Tibial artery (tissue), 4 donors: ENCODE data around the gene SERPINB7.

Experiments
- DNase-seq, 2 donors: peaks; one replicate each; pipeline ENCODE4 v3.0.0-alpha.2; 2019
- H3K27ac ChIP-seq, 2 donors: fragments of 200-600 bp; sonication (generic) in 1 of 2; 1 replicate in 1 of 2; 2 replicates in 1 of 2; pipeline ENCODE4 v1.5.1; 2018 to 2019; ENCODE audit warnings: mild to moderate bottlenecking in 1 of 2
- H3K27me3 ChIP-seq, 2 donors: fragments of 200-600 bp; sonication (generic) in 1 of 2; one replicate each; pipeline versions ENCODE4 v1.5.1 to v1.6.0; 2016 to 2019
- H3K36me3 ChIP-seq, 3 donors: fragments of 200-600 bp; sonication (generic) in 2 of 3; one replicate each; pipeline ENCODE4 v1.5.1; 2016 to 2019; ENCODE audit warnings: mild to moderate bottlenecking in 2 of 3
- H3K4me1 ChIP-seq, 4 donors: fragments of 200-600 bp; sonication (generic) in 2 of 4; 1 replicate in 3 of 4; 2 replicates in 1 of 4; pipeline ENCODE4 v1.5.1; 2016 to 2019
- H3K4me3 ChIP-seq, 2 donors: fragments of 200-600 bp; sonication (generic) in 1 of 2; 1 replicate in 1 of 2; 2 replicates in 1 of 2; pipeline ENCODE4 v1.5.1; 2018 to 2019; ENCODE audit warnings: mild to moderate bottlenecking in 2 of 2
- H3K9me3 ChIP-seq, 3 donors: fragments of 200-600 bp; sonication (generic) in 1 of 3; one replicate each; pipeline ENCODE4 v1.5.1; 2016 to 2019
- intact Hi-C: fragments of 100-400 bp; cut with DNase I; formaldehyde crosslinking; loops from one replicate; pipeline ENCODE4 v1.15.0; 2023; ENCODE audit warnings: low total_unique reads
- TF ChIP-seq, protein P1 (sequence below), 2 experiments: fragments of 200-600 bp in 1 of 2; fragments of 450-650 bp in 1 of 2; IDR thresholded peaks; one replicate each; pipeline ENCODE4 v1.5.1; 2017 to 2019; ENCODE audit warnings: antibody characterized with exemption in 2 of 2, mild to moderate bottlenecking in 1 of 2, moderate library complexity in 1 of 2

The SERPINB7 gene

DNA sequence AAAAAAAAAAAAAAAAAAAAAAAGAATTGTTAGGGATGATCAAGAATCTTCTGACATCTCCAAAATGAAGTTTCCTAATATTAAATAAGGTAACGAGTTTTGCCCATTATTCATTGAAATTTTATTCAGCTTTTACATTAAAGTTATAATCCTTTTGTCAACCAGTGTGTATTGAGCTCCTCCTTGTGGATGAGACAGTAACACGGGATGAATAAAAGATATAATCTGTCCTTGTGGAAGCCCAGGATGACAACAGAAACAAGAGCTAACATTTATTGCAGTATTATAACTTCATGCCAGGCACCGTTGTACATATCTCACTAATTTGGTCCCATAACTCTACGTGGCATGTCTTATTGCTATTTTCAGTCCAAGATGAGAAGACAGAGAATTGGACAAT, 33.4 kb upstream of the SERPINB7 start:
- no peaks in the 10 kb centered on the region for H3K4me1 ChIP-seq
- no peak overlapping the region for H3K27ac ChIP-seq
- H3K27me3 ChIP-seq = no peaks in the 10 kb centered on the region
- no peak for DNase-seq
- no peaks in the 10 kb centered on the region for H3K9me3 ChIP-seq
- TF ChIP-seq, protein P1, sequence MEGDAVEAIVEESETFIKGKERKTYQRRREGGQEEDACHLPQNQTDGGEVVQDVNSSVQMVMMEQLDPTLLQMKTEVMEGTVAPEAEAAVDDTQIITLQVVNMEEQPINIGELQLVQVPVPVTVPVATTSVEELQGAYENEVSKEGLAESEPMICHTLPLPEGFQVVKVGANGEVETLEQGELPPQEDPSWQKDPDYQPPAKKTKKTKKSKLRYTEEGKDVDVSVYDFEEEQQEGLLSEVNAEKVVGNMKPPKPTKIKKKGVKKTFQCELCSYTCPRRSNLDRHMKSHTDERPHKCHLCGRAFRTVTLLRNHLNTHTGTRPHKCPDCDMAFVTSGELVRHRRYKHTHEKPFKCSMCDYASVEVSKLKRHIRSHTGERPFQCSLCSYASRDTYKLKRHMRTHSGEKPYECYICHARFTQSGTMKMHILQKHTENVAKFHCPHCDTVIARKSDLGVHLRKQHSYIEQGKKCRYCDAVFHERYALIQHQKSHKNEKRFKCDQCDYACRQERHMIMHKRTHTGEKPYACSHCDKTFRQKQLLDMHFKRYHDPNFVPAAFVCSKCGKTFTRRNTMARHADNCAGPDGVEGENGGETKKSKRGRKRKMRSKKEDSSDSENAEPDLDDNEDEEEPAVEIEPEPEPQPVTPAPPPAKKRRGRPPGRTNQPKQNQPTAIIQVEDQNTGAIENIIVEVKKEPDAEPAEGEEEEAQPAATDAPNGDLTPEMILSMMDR (IDR thresholded peaks at IDR 0.05) = no peak
- no peak overlapping the region for H3K4me3 ChIP-seq
- intact Hi-C loops = no loop called here
- no peaks in the 10 kb centered on the region for H3K36me3 ChIP-seq

DNA sequence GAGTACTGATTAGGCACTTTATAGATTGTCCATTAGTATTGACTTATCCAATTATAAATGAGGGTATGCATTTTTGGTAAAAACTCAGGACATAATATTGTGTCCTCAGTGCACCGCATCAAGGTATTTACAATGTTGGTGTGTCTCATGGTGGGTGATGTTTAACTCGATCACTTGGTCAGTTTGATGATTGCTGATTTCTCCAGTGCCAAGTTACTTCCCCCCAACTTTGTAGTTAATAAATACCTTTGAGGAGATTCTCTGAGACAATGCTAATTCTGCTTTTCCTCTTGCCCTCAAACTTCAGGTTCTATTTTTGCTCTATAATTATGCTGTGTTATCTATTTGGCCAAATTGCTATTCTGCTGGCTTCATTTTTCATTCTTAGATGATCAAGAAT, 28.2 kb upstream of the SERPINB7 start:
- Histone ChIP-seq H3K36me3 (no peaks in the 10 kb centered on the region), H3K4me3 (no peak overlapping the region), H3K4me1 (no peaks in the 10 kb centered on the region), H3K27ac (no peak overlapping the region), H3K27me3 (no peaks in the 10 kb centered on the region), H3K9me3 (no peaks in the 10 kb centered on the region)
- intact Hi-C loops = no loop called here
- TF ChIP-seq, protein P1 (IDR thresholded peaks at IDR 0.05) = no peak
- no peak for DNase-seq

DNA sequence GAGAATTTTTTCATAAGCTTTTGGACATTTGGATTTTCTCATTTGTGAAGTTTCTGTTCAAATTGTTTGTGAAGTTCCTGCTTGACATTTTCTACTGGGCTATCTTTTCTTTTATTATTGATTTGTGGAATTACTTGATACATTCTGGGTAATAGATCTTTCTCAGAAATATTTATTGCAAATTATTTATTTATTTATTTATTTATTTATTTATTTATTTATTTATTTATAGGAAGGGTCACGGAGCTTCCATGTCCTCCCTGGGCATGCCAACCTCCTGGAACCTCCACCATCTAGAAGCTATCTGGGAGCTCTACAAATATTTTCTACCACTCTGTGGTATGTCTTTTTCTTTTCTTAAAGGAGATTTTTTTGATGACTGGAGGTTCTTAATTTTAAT, 25.7 kb upstream of the SERPINB7 start:
- no peaks in the 10 kb centered on the region for H3K27me3 ChIP-seq
- intact Hi-C loops = no loop called here

DNA sequence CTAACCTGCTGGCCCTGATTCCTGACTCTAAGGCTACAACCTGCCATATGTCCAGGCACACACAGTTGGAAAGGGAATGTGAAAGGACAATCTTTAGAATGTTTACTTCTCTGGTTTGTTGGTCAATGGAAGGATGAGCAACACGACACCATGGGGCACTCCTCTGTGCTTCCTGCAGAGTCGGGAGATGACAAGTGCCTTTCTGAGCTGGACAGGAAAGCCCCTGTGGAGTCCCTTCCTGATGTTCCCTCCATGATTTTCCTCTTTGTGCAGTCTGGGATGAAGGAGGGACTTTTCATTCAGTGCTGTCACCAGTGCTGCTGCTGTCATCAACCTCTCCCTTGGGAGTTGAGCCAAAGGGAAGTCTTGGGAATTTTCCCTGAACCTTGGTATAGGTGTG, 22.6 kb upstream of the SERPINB7 start:
- Histone ChIP-seq H3K36me3 (no peaks in the 10 kb centered on the region), H3K4me3 (no peak overlapping the region), H3K27me3 (no peaks in the 10 kb centered on the region), H3K27ac (no peak overlapping the region), H3K9me3 (no peaks in the 10 kb centered on the region), H3K4me1 (no peaks in the 10 kb centered on the region)
- intact Hi-C loops = no loop called here
- DNase-seq = no peak
- TF ChIP-seq, protein P1 (IDR thresholded peaks at IDR 0.05) = no peak

More for the DNA sequence above, 25.7 kb upstream of the SERPINB7 start:
- DNase-seq = no peak
- Histone ChIP-seq H3K4me1 (no peaks in the 10 kb centered on the region), H3K9me3 (no peaks in the 10 kb centered on the region), H3K36me3 (no peaks in the 10 kb centered on the region), H3K27ac (no peak overlapping the region), H3K4me3 (no peak overlapping the region)
- TF ChIP-seq, protein P1 (IDR thresholded peaks at IDR 0.05) = no peak

DNA sequence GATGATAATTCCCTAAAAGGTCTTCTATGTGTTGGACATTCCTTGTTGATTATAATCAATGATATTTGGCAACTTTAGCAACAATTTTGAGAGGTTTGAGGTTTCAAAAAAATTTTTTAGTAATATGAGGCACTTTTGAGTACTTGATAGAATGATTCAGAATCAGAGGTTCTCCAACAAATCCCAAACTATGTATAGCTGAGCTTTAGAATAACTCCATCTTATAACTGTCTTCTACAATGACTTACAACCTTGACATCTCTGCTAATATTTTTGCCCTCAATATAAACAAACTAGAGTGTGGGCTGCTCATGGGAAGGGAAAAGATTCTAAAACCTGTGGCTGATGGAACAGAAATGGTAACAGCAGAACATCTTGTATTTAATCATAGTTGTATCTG, 21.5 kb upstream of the SERPINB7 start:
- no peaks in the 10 kb centered on the region for H3K4me1 ChIP-seq
- no peaks in the 10 kb centered on the region for H3K9me3 ChIP-seq
- H3K4me3 ChIP-seq = no peak overlapping the region
- DNase-seq = no peak
- intact Hi-C loops = no loop called here
- H3K27ac ChIP-seq = no peak overlapping the region
- H3K27me3 ChIP-seq = no peaks in the 10 kb centered on the region
- TF ChIP-seq, protein P1 (IDR thresholded peaks at IDR 0.05) = no peak
- H3K36me3 ChIP-seq = no peaks in the 10 kb centered on the region

DNA sequence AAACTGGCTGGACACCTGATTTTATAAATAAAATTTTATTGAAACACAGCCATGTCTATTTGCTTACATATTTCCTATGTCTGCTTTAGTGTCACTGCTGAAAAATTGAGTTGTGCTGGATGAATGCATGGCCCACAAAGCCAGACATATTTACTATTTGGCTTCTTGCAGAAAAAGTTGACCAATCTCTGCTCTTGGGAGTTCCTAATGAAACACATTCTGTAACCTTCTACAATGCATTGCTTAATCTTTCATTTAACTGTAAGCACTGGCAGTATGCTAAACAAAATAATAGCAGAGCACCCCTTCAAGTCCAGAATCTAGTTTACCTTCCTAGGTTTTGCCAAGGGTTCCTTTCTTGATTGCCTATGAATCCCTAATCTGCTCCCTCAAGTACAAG, 17.7 kb upstream of the SERPINB7 start:
- no peak overlapping the region for H3K4me3 ChIP-seq
- DNase-seq = no peak
- no peaks in the 10 kb centered on the region for H3K27me3 ChIP-seq
- H3K27ac ChIP-seq = no peak overlapping the region
- H3K4me1 ChIP-seq = no peaks in the 10 kb centered on the region
- peaks cover 0 to 11% (median 0%) of the 10 kb centered on the region in 3 donors for H3K9me3 ChIP-seq
- TF ChIP-seq, protein P1 (IDR thresholded peaks at IDR 0.05) = no peak
- no peaks in the 10 kb centered on the region for H3K36me3 ChIP-seq
- intact Hi-C loops = no loop called here
